DOHH2 (cell line): Measurements from ENCODE around the gene TSPAN11.

ENCODE experiments used
- EZH2phosphoT487 ChIP-seq: fragments of 200-600 bp; sonication (generic); IDR thresholded peaks from 2 replicates; pipeline ENCODE4 v1.6.1; 2017; ENCODE audit warnings: borderline replicate concordance, mild to moderate bottlenecking, antibody characterized with exemption, low read length, moderate library complexity, mixed read lengths
- TF ChIP-seq, protein P1 (sequence below): fragments of 200-600 bp; sonication (generic); IDR thresholded peaks from one replicate; pipeline ENCODE4 v1.5.1; 2014; ENCODE audit warnings: antibody characterized with exemption, mild to moderate bottlenecking, low read depth, low read length; ENCODE audit not compliant: poor library complexity, severe bottlenecking

DNA sequence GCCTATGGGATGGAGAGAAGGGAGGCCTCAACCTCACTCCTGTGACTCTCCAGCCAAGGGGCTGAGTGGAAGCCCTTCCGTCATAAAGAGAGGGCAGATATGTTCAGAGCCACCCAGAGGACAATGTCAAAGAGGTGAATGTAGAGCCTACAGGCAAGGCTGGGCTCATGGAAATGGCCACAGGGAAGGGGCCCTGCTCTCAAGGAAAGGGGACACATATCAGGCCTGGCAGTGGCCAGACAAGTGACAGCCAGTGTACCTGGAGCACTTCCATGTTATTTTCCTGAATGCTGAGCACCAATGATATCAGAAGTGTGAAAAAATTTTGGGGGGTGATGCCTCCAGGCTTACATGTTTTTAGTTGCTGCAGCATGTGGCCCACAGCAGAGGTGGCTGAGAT lies 110.5 kb downstream of the TSPAN11 start:
- TF ChIP-seq, protein P1, sequence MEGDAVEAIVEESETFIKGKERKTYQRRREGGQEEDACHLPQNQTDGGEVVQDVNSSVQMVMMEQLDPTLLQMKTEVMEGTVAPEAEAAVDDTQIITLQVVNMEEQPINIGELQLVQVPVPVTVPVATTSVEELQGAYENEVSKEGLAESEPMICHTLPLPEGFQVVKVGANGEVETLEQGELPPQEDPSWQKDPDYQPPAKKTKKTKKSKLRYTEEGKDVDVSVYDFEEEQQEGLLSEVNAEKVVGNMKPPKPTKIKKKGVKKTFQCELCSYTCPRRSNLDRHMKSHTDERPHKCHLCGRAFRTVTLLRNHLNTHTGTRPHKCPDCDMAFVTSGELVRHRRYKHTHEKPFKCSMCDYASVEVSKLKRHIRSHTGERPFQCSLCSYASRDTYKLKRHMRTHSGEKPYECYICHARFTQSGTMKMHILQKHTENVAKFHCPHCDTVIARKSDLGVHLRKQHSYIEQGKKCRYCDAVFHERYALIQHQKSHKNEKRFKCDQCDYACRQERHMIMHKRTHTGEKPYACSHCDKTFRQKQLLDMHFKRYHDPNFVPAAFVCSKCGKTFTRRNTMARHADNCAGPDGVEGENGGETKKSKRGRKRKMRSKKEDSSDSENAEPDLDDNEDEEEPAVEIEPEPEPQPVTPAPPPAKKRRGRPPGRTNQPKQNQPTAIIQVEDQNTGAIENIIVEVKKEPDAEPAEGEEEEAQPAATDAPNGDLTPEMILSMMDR, result no peak
- TF ChIP-seq EZH2phosphoT487, result no peak
